PC-9 (cell line): ENCODE measurements around the gene EPHA2. TPM values are rescaled to one million over a fixed set of nuclear protein-coding genes. Genes with fewer than 3 reads are reported as not detected.

ENCODE experiments used
- BruUV-seq: library from RNA; stranded (reverse); fragments of 400-500 nt; replicated peaks from 2 replicates; lab custom pipeline; 2021; lab: Mats Ljungman, UMichigan
- CTCF ChIA-PET: fragments of 300-600 bp; sonication (Branson Sonifier 250); formaldehyde crosslinking; loops from one replicate; lab custom pipeline; 2022; ENCODE audit warnings: antibody characterized with exemption; lab: Charles Lee
- POLR2A ChIA-PET: fragments of 300-600 bp; sonication (Branson Sonifier 250); formaldehyde crosslinking; loops from one replicate; lab custom pipeline; 2022; ENCODE audit warnings: antibody characterized with exemption; ENCODE audit not compliant: unreplicated experiment; lab: Charles Lee
- DNase-seq, 2 experiments: peaks; one replicate each; pipeline versions ENCODE4 v3.0.0 to v3.0.0-alpha.2; 2015 to 2022; ENCODE audit warnings: mixed read lengths in 1 of 2
- H2AFZ ChIP-seq: fragments of 200-600 bp; sonication (generic); 2 replicates; pipeline ENCODE4 v1.8.1; 2017; ENCODE audit warnings: antibody characterized with exemption
- H3F3A ChIP-seq: fragments of 200-600 bp; sonication (generic); 2 replicates; pipeline ENCODE4 v1.8.1; 2017; ENCODE audit warnings: antibody characterized with exemption, mild to moderate bottlenecking, low read depth; ENCODE audit not compliant: insufficient read depth
- H3K27ac ChIP-seq: fragments of 200-600 bp; sonication (generic); 2 replicates; pipeline ENCODE4 v1.6.1; 2016; ENCODE audit warnings: mixed run types
- H3K27me3 ChIP-seq: fragments of 200-600 bp; sonication (generic); 2 replicates; pipeline ENCODE4 v1.6.1; 2016; ENCODE audit warnings: low read depth, mixed run types; ENCODE audit not compliant: insufficient read depth
- H3K36me3 ChIP-seq: fragments of 200-600 bp; sonication (generic); 2 replicates; pipeline ENCODE4 v1.6.1; 2016; ENCODE audit warnings: low read depth, mixed run types
- H3K4me1 ChIP-seq: fragments of 200-600 bp; sonication (generic); replicated peaks from 2 replicates; pipeline ENCODE4 v1.6.1; 2016; ENCODE audit warnings: mixed run types; ENCODE audit not compliant: insufficient read depth
- H3K4me2 ChIP-seq: fragments of 200-600 bp; sonication (generic); 2 replicates; pipeline ENCODE4 v1.6.1; 2017; ENCODE audit warnings: mixed run types
- H3K4me3 ChIP-seq: fragments of 200-600 bp; sonication (generic); 2 replicates; pipeline ENCODE4 v1.6.1; 2016; ENCODE audit warnings: mixed run types
- H3K79me2 ChIP-seq: fragments of 200-600 bp; sonication (generic); 2 replicates; pipeline ENCODE4 v1.6.1; 2017; ENCODE audit warnings: low read depth, mixed run types
- H3K9me2 ChIP-seq: fragments of 200-600 bp; sonication (generic); 2 replicates; pipeline ENCODE4 v1.8.1; 2017; ENCODE audit warnings: mild to moderate bottlenecking; ENCODE audit not compliant: insufficient read depth
- H3K9me3 ChIP-seq: fragments of 200-600 bp; sonication (generic); 2 replicates; pipeline ENCODE4 v1.8.1; 2016; ENCODE audit warnings: low read depth; ENCODE audit not compliant: insufficient read depth
- H4K20me1 ChIP-seq: fragments of 200-600 bp; sonication (generic); 2 replicates; pipeline ENCODE4 v1.8.1; 2017; ENCODE audit not compliant: insufficient read depth
- EZH2 ChIP-seq: fragments of 200-600 bp; sonication (generic); IDR thresholded peaks from 2 replicates; pipeline ENCODE4 v1.8.0; 2017; ENCODE audit warnings: antibody characterized with exemption, low read depth
- intact Hi-C: fragments of 100-400 bp; cut with micrococcal nuclease; formaldehyde crosslinking; loops from one replicate; pipeline ENCODE4 v1.10.0; 2022; ENCODE audit not compliant: unreplicated experiment
- total RNA-seq: library from RNA; stranded (reverse); gene quantifications from 2 replicates; pipeline ENCODE4 v1.2.3, GENCODE V29; 2021
- TF ChIP-seq, protein P1 (sequence below): fragments of 200-600 bp; sonication (generic); conservative IDR thresholded peaks from 2 replicates; pipeline ENCODE4 v1.6.1; 2017; ENCODE audit warnings: mixed run types, antibody characterized with exemption, mild to moderate bottlenecking, moderate library complexity

Gene EPHA2
- total RNA-seq, 1 experiment from 2014 or later: 48.3 TPM

DNA sequence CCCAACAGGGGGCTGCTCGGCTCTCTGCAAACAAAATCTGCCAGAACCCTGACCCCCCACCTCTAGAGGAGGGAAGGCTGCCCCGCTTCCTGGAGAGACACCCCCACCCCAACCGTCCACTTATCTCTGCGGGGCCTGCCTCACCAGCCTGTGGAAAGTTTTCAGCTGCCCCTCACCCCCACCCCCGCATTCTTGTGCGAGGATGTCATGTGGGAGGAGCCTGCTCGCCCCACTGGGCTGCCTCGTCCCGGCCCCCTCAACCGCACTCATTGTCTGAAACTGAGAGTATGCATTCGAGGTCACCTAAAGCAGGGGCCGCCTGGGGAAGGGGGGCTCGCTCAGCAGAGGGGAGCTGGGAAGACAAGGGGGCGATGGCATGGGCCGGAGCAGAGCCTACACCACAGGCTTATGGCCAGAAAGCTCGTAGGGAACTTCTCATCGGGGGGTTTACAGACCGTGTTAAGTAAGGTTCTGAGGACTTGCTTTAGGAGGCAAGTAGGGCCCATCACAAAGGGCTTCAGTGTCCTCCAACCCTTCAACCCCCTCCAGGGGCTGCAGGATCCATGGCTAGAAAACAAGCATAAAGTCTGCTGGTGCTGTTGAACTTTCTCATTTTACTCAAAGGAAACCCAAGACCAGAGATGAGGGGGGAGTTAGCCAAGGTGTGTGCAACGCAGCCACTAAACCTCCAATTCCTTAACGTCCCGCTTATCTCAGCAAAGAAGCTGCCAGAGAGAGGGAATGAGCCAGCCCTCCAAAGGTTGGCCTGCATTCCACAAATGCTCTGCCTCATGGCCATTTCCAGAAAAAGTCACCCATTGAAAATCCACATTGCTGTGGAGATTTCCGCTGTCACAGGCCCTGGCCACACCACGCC, 9.4 kb downstream of the EPHA2 start:
- H3K36me3 ChIP-seq: peaks cover 45% of the 10 kb centered on the region
- peak overlapping the region; percentile 96 for H3K4me2 ChIP-seq
- peaks cover 87% of the 10 kb centered on the region for H3F3A ChIP-seq
- peaks cover 89% of the 10 kb centered on the region for H3K79me2 ChIP-seq
- intact Hi-C loops: loop anchor here (5.0 to 10.0 kb wide), 3 partner anchors 352 to 622 kb away; partner anchors contain the start of genes CASP9, DNAJC16 and PLEKHM2
- no peak overlapping the region for H2AFZ ChIP-seq
- TF ChIP-seq EZH2: no peak
- TF ChIP-seq, protein P1, sequence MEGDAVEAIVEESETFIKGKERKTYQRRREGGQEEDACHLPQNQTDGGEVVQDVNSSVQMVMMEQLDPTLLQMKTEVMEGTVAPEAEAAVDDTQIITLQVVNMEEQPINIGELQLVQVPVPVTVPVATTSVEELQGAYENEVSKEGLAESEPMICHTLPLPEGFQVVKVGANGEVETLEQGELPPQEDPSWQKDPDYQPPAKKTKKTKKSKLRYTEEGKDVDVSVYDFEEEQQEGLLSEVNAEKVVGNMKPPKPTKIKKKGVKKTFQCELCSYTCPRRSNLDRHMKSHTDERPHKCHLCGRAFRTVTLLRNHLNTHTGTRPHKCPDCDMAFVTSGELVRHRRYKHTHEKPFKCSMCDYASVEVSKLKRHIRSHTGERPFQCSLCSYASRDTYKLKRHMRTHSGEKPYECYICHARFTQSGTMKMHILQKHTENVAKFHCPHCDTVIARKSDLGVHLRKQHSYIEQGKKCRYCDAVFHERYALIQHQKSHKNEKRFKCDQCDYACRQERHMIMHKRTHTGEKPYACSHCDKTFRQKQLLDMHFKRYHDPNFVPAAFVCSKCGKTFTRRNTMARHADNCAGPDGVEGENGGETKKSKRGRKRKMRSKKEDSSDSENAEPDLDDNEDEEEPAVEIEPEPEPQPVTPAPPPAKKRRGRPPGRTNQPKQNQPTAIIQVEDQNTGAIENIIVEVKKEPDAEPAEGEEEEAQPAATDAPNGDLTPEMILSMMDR: no peak
- ChIA-PET POLR2A (no interaction called here), CTCF (no interaction called here)
- TSS peak; percentile 53 for BruUV-seq
- peaks cover 94% of the 10 kb centered on the region for H3K4me1 ChIP-seq
- H3K9me2 ChIP-seq: no peaks in the 10 kb centered on the region
- H3K9me3 ChIP-seq: no peaks in the 10 kb centered on the region
- peaks cover 36% of the 10 kb centered on the region for H4K20me1 ChIP-seq
- DNase-seq: peak; percentile 75 to 90
- peak overlapping the region; percentile 86 for H3K4me3 ChIP-seq
- peak overlapping the region; percentile 92 for H3K27ac ChIP-seq
- H3K27me3 ChIP-seq: no peaks in the 10 kb centered on the region

DNA sequence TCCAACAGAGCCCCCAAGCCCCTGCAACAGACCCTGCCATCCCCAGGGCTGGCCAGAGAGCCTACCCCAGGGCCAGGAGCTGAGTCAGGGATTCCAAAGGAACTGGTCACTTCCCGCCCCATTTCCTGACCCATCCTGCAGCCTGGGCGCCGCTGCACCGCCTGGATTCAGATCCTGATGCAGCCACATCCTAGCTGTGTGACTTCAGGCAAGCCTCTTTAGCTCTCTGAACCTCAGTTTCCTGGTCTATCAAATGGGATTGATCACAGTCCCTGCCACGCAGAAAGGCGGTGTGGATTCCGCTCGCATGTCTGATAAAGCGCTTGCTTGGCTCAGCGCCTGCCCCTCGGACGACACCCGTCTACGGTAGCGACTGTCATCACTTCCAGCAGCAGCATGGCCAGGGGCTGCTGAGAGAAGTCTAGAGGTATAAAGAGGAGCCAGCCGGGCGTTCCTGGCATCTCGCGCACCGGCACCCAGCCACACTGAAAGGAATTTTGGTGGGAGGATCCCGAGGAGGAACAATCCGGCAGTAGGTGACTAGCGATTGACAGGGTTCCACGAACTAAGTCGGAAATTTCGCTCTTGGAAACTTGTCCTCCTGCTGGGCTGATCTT, 10.1 kb downstream of the EPHA2 start:
- DNase-seq: peak; percentile 77 to 81
- Histone ChIP-seq H3K27ac (peak overlapping the region; percentile 92), H3K36me3 (peaks cover 38% of the 10 kb centered on the region), H3K9me3 (no peaks in the 10 kb centered on the region), H3F3A (peaks cover 87% of the 10 kb centered on the region), H2AFZ (no peak overlapping the region), H3K4me3 (peak overlapping the region; percentile 86), H3K4me2 (peak overlapping the region; percentile 96), H3K79me2 (peaks cover 89% of the 10 kb centered on the region), H3K27me3 (no peaks in the 10 kb centered on the region), H4K20me1 (peaks cover 28% of the 10 kb centered on the region), H3K9me2 (no peaks in the 10 kb centered on the region), H3K4me1 (peaks cover 94% of the 10 kb centered on the region)
- TF ChIP-seq EZH2: no peak
- TF ChIP-seq, protein P1: no peak
- TSS peak; percentile 9 for BruUV-seq
- intact Hi-C loops: loop anchor here (1.0 to 10.0 kb wide), 7 partner anchors 11 to 621 kb away; partner anchors contain the start of genes CASP9, DNAJC16, EPHA2 and PLEKHM2
- ChIA-PET CTCF (interaction anchor here (0.6 to 1.2 kb wide), 3 partner anchors 35 to 325 kb away, joined by 3 to 7 read pairs (median 5); no protein-coding TSS in a partner anchor), POLR2A (interaction anchor here (0.7 to 1.0 kb wide), 3 partner anchors 27 to 344 kb away, joined by 4 to 5 read pairs (median 4); no protein-coding TSS in a partner anchor)
